ENCODE data around the gene LRRN1. TPM values are rescaled to one million over a fixed set of nuclear protein-coding genes. Genes with fewer than 3 reads are reported as not detected.
"Not testable (repeated sequence)": the region's sequence is repeated elsewhere in the genome, so short reads cannot be mapped to it uniquely, and the experiment has no call there.

LRRN1 gene
- total RNA-seq, 1 donor from 2014 or later, result not detected

DNA sequence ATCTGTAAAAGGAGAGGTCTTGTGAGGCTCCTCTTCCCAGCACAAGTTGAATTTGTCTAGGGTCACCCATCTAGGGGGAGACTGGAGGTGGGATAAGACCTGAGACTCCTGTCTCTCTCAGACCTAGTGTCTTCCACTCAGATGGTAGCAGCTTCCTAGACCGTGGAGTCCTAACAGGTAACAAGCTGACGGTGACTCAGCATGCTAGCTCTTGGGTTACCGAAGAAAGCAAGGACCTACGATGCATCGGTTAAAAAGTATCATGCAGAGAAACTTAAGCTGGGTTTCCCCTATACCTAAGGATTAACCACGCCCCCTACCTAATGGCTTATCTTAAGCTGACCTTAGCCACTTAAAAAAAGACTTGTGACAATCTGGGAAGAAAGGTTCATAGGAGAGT is 7.6 kb downstream of the LRRN1 start:
- no peak for DNase-seq (ENCODE audit: extremely low read depth, low read depth, low spot score)

DNA sequence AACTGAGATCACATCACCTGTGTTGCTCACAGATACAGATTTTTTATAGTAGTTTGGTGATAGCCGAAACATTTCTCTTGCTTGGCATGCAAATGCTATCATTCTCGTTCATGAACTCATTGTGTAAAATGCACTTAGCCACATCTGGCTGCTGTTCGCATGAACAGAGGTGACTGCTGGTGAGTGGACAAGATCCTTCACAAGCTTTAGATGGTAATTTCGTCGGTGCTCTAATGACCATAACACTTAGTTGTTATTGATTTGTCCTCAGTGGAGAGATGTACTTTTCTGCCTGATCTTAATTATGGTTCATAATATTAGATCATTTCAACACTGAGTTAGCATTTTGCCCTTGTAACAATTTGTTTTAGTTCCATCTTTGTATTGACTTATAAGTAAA is 13.8 kb downstream of the LRRN1 start:
- no peak for DNase-seq (ENCODE audit: extremely low read depth, low read depth, low spot score)

DNA sequence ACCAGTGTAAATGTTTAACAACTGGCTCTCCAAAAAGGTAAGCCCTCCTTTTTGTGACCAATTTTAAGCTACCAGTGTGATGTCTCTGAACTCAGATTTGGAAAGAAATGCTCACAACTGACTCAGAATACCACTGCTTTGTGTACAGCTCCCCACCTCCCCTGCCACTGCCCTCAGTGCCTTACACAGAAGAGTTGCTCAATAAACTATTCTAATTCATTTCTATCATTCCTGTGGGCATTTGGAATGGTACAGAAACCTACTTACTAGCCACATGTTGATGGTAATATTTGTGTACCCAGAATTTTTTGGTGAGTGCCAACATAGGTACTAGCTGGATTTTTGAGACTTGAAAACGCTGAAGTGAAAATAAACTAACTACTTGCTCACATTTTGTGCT is 16.0 kb downstream of the LRRN1 start:
- no peak for DNase-seq (ENCODE audit: extremely low read depth, low read depth, low spot score)

DNA sequence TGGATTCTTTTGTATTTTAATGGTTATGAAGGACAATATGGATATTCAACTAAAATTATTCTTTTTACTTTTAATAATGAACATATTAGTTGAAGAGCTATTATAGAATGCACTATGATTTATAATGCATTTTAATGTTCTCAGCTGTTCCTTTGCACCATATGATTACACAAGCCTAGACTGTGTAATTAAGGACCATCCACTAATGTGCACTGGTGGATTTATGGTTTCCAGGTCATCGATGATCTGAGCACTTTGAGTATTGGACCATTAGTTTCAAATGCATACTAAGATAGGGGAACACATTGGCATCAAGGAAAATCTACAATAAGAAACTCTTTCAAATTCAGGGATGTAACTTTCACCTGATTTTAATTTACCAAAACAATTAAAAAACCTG is 16.8 kb downstream of the LRRN1 start:
- DNase-seq (ENCODE audit: extremely low read depth, low read depth, low spot score), result no peak

DNA sequence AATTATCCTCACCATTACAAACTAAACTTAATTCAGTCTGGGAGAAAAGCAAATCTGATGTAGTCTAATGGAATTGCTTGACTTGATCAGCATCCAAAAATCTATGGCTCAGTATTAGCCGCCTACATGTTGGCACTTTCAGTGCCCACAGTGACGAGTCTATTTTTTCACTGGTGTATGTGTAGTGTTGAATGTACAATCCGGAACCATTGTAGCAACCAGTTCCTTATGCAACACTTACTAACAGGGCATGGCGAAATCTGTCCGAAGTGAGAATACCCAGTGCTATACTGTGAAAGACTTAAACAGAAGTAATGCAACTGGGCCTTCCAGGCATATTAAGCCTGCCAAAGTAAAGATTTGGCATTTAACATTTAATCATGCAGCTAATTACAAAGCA is 18.6 kb downstream of the LRRN1 start:
- DNase-seq (ENCODE audit: extremely low read depth, low read depth, low spot score), result no peak

DNA sequence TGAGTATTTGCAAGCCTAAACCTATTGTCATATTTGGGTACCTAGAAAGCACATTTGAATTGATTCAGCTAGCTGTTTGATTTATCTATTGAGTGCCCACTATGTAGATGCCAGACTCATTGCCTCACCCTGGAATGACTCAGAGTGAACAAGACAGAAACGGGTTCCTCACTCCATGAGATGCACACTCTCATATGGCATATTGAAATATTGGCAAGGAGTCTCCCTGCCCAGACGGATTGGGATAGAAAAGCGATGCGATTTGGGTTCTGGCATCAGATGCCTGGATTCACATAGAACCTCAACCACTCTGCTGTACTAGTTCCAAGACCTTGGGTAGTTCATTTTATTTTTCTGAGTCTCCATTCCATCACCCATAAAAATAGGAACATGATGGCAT is 22.5 kb downstream of the LRRN1 start:
- DNase-seq (ENCODE audit: extremely low read depth, low read depth, low spot score), result no peak

DNA sequence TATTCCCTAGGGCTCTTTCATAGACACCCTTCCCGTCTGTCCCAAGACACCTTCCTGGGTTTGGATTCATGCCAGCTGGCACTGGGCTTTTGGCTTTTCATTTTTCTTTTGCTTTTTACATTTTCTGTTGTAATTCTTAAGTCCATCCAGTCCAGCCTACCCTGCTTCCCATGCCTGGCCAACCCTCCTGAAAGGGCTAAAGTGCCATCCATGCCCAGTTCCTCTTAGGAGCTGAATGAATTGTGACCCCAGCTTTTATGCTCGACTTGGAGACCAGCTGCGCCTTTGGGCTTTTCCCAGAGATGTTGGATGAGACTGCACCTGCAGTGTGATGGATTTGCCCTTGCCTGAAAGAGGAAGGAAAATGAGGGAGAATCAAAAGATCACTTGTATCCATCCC is 25.8 kb downstream of the LRRN1 start:
- DNase-seq (ENCODE audit: extremely low read depth, low read depth, low spot score), result no peak

DNA sequence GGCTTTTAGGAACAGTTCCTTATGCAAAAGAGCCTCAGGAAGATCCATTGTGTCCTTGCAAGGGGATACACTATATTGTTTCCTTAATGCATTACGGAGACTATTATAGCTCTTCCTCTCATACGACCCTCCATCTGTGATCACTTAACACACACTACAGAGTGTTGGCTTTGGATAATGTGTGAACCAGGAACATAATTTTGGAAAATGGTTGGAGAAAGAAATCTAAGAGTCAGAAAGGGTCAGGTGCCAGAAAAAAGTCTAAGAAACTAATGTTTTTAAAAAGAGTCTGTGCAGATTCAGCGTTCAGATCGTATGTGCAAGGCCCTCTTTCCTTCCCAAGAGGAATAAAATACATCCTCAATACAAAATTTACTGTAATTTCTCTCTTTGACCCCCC is 27.3 kb downstream of the LRRN1 start:
- no peak for DNase-seq (ENCODE audit: extremely low read depth, low read depth, low spot score)

DNA sequence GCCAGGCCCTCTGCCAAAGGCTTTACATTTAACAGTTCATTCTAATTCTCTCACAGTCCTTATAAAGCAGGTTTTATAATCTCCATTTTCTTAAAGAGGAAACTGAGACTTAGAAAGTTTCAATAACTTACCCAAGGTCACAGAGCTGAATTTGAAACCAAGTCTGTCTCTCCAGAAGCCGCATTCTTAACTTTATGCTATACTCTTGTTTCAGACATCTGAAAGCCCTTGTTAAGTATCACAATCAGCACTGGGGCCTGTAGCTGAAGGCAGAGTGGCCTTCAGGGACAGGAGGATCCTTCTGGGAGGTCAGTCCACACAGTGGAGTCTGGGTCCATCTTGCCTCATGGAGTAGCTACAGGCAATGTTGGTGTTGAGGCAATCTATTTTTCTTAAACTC is 27.9 kb downstream of the LRRN1 start:
- no peak for DNase-seq (ENCODE audit: extremely low read depth, low read depth, low spot score)

DNA sequence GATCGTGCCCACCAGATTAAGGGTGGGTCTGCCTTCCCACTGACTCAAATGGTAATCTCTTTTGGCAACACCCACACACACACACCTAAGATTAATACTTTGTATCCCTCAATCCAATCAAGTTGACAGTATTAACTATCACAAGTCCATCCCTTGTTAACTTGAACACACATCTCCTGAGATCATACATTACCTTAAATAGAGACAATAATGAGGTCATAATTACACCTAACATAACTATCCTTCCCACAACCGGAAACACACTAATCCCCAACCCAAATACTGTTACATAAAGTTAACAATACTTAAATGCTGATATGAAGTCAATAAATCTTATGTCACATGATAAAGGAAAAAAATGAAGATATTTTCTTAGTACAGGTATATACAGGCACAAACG is 29.2 kb downstream of the LRRN1 start:
- DNase-seq (ENCODE audit: extremely low read depth, low read depth, low spot score), result not testable (repeated sequence)

DNA sequence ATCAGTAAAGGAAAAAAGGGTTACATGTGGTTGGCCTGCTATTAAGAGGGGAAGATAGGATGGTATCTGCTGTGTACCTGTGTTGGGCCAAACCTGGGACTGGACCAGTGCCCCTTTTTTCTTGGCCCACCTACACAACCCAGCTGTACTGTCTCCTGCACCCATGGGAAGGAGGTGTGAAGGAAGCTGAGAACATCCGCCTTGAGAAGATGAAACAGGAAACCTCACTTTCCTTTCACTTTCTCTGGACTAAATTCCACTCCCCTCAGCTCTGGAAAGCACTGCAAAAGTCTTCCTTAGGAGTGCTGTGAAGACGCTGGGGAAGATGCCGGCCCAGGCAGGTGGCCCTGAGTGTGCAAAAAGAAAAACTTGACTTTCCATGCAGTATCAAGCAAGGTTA is 37.6 kb downstream of the LRRN1 start:
- DNase-seq (ENCODE audit: extremely low read depth, low read depth, low spot score), result no peak

DNA sequence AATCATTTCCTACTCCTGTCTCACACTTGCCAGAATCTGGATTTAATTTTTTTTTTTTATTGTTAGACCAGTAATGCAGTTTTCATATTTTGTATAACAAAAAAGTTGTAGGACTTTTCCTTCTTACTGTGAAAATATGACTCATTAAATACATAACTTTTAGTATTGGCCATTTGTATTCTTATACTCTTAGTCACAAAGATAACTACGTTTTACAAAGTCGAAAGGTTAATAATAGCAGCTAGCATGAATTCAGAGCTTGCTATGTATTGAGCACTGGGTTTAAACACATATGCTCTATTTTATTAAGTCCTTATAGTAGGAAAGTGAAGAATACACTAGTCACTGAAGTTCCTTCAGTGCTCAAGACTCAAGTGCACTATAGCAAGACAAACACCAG is 43.1 kb downstream of the LRRN1 start:
- DNase-seq (ENCODE audit: extremely low read depth, low read depth, low spot score), result no peak

DNA sequence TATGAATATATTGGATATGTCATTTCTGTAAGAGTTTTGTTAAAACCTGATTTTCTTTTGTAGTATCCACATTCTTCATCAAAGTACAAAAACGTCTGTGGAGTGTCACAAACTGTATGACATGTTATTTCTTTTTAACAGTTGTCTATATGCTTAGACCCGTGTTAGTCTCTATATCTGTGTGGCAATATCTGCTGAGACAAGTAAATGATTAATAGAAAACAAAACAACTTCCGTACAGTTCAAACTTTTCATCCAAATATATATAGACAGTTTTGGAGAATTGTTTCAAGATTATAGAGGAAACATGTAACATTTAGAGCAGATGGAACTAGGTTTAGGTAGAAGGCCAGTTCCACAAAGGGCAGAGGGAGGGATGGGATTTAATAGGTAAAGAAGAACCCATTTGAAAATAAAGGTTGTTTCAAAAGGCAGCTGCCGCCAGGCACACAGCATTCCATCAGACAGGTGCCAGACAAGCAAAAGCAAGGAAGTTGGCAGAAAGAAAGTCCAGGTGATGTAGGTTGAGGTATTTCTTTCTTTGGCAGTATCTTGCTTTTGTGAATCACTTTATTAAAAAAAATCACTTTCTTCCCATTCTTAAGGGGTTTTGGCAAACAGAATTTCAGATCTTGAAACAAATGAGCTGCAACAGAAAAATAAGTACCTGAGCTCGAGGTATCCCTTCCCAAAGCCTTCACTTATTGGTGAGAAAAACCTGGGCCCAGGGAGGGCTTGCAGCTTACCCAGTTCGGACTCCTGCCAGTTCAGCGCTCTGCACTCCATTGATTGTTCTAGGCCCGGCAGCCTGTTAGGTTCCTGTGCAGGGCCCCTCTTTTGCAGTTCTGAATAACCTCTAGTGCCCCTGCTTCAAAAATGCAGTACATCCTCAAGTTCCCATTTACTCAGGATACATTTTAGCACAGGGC is 49.0 kb downstream of the LRRN1 start:
- no peak for DNase-seq (ENCODE audit: extremely low read depth, low read depth, low spot score)

DNA sequence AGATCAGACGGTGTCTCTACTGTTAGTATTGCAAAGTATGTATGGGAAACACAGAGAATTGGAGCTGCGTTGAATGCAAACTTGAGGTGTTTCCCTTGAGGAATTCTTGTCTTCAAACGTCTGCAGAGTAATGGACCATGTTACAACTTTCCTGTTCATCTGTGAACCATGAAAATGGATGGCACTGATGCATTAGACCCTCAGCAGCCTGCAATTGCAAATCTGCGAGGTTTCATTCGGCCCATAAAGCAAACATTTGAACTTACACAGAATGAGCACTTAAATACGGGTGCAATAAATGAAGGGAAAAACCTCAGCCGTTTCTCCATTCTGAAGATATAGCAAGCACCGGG is 49.7 kb downstream of the LRRN1 start:
- DNase-seq (ENCODE audit: extremely low read depth, low read depth, low spot score), result no peak

DNA sequence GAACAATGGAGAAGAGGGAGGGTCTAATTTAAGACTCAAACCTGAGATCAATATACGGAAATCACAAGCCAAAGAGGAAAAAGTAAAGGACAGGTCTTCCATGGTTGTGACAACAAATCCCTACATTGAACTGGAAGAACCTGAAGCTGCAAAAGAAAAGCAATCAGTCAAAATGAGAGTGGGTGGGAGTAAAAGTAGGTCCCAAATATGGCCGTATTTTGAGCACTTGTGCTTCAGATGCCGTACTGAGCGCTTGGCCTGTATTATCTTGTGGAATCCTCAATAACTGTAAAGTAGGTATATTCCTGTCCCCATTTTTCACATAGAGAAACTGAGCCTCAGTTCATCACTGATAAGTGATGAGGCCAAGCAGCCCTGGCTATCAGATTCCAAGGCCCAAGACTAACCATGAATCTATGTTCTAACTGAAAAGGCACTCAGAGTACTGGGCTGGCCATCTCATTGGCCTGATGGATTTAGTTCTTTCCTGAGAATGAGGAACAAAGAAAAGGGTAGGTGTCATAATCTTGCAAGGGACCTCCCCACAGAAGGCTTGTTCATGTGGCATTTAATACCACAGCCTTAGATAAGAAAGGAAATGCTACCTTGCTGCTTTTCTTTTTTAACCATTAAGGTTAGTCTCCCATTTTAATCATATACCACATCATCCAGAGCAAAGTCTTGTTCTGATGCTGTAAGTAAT is 52.5 kb downstream of the LRRN1 start:
- DNase-seq (ENCODE audit: extremely low read depth, low read depth, low spot score), result no peak

DNA sequence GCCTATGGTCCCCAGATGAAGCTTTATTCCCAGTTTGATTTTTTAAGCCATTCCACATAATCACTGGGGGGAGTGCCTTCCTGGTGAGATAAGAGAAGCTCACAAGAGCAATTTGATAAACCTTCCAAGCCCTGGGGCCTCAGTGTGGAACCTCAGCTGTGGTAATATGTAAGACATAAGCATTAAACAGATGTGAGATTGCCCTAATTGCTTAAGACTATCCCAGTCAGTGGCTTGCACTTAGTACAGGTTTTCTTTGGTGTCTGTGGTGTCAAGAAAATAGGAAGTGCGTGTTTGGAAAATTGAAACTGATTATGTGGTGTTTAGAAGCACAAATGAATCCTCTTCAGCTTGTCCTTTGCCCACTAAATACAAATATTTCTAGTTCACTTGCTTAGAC is 54.3 kb downstream of the LRRN1 start:
- DNase-seq (ENCODE audit: extremely low read depth, low read depth, low spot score), result no peak

DNA sequence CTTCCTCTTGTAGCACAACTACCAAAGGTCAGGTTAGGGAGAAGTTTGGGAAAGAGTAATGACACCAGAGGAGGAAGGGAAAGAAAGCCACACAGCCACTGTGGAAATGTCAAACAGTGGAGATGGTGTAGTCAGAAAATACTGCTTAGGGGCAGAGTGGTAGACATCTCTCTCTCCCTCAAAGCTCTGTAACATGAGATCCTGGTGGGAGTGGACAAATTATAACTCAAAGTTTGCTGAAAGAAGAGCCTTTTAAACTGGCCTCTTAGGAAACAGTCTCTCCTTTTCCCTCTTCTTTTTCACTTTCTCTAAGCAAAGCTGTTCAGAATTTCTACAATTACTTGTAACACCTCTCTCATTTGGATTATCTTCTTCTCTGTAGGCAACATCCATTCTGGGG is 55.8 kb downstream of the LRRN1 start:
- no peak for DNase-seq (ENCODE audit: extremely low read depth, low read depth, low spot score)

DNA sequence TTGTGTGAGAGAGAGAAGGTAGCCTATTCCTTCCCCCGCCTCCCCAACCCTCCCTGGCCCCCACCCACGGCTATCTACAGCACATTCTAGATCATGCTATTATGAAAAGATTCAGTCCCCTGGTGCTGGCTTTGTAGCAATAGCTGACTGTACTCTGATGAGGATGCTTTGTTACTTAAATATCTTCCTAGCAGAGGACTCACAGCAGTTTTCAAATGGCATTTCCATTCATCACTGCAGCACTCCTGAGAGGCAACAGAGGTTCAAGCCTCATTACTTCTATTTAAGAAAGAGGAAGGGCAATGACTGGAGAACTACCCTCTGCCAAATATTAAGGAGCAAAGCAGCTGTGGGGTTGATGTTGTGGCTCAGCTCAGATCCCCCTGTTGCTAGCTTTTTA is 61.0 kb downstream of the LRRN1 start:
- DNase-seq (ENCODE audit: extremely low read depth, low read depth, low spot score), result no peak

DNA sequence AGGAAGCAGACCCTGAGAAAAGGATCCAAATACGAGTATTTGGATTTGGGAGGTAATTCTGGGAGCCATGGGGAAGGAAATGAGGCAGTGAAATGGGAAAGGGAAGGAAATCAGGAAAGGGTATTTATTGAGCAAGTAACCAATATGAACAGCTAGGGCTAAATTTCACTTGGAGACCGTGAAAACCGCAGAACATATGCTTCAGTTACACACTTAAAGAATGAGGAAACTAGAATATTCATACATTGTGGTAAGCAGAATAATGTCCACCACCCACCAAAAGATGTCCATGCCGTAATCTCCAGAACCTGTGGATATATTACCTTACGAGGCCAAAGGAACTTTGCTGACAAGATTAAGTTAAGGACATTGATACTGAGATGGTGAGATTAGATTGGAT is 63.3 kb downstream of the LRRN1 start:
- no peak for DNase-seq (ENCODE audit: extremely low read depth, low read depth, low spot score)

DNA sequence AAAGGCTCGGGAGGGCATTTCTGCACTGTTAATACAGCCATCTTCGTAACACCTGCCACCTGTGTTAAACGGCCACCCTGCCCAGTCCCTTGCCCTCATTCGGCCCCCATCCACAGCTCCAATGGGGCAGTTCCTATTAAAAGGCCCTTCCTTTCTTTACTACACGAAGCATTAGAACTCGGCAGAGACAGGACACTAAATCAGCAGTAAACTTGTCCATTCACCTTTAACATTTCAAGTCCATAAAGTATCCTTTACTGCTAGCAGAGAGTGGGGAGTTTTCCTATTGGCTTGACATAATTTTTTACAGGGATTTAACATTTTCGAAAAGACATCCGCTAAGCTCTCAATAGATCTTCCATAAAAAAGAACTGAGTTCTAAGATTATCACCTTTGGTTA is 76.3 kb downstream of the LRRN1 start:
- no peak for DNase-seq (ENCODE audit: extremely low read depth, low read depth, low spot score)

DNA sequence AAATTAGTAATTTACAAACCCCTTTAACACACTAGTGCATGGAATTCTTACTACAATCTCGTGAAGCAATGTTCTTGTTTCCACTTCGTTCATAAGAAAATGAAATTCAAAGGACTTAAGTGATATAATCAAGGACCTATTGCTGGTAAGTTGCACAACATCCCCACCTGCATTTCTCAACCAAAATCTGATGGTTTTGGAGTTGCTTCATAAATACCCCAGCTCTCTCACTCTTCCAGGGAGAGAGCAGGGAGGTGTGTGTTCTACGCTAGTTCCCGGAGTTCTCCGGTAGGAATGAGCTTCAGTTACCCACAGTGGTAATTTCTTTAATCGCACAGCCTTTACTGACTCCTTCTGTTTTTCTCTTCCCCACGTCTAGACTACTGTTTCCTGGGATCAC is 81.8 kb downstream of the LRRN1 start:
- DNase-seq (ENCODE audit: extremely low read depth, low read depth, low spot score), result no peak

DNA sequence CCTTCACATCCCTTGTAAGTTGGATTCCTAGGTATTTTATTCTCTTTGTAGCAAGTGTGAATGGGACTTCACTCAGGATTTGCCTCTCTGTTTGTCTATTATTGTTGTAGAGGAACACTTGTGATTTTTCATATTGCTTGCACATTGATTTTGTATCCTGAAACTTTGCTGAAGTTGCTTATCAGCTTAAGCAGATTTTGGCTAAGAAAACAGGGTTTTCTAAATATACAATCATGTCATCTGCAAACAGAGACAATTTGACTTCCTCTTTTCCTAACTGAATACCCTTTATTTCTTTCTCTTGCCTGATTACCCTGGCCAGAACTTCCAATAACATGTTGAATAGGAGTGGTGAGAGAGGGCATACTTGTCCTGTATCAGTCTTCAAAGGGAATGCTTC is 88.1 kb downstream of the LRRN1 start:
- DNase-seq (ENCODE audit: extremely low read depth, low read depth, low spot score), result not testable (repeated sequence)
